Epidermal melanocyte (primary cell): ENCODE data around the gene PLA2G4F.

ENCODE experiments used
- DNase-seq: peaks from one replicate; pipeline ENCODE4 v3.0.0; 2011; ENCODE audit warnings: low spot score; ENCODE audit not compliant: insufficient read length

The PLA2G4F gene

GRCh38 chr15:42166225-42166940 is 9.9 kb upstream of the PLA2G4F start:
- no peak for DNase-seq

- no peak for DNase-seq
Observed at GRCh38 chr15:42165106-42165505, 8.7 kb upstream of the PLA2G4F start.

- DNase-seq, result no peak
Observed at GRCh38 chr15:42163947-42164550, 7.6 kb upstream of the PLA2G4F start.

GRCh38 chr15:42163291-42163690 is 6.9 kb upstream of the PLA2G4F start:
- no peak for DNase-seq

- DNase-seq, result no peak
Observed at GRCh38 chr15:42160136-42160535, 3.7 kb upstream of the PLA2G4F start.

GRCh38 chr15:42159381-42160015 is 3.1 kb upstream of the PLA2G4F start:
- DNase-seq, result no peak

- DNase-seq, result no peak
Observed at GRCh38 chr15:42158941-42159340, 2.5 kb upstream of the PLA2G4F start.

- DNase-seq, result no peak
Observed at GRCh38 chr15:42157981-42158765, 1.7 kb upstream of the PLA2G4F start.

GRCh38 chr15:42157381-42157780 is 945 bp upstream of the PLA2G4F start:
- DNase-seq, result no peak

GRCh38 chr15:42155546-42156242 is 742 bp downstream of the PLA2G4F start:
- no peak for DNase-seq

- DNase-seq, result no peak
Observed at GRCh38 chr15:42154956-42155355, 1.5 kb downstream of the PLA2G4F start.

GRCh38 chr15:42154212-42154941 is 2.1 kb downstream of the PLA2G4F start:
- DNase-seq, result no peak

- no peak for DNase-seq
Observed at GRCh38 chr15:42153874-42154211, 2.6 kb downstream of the PLA2G4F start.

GRCh38 chr15:42152921-42153698 is 3.3 kb downstream of the PLA2G4F start:
- no peak for DNase-seq

- no peak for DNase-seq
Observed at GRCh38 chr15:42152196-42152920, 4.1 kb downstream of the PLA2G4F start.

- DNase-seq, result no peak
Observed at GRCh38 chr15:42151736-42152135, 4.7 kb downstream of the PLA2G4F start.

GRCh38 chr15:42151141-42151561 is 5.3 kb downstream of the PLA2G4F start:
- DNase-seq, result no peak

- no peak for DNase-seq
Observed at GRCh38 chr15:42150219-42150970, 6.0 kb downstream of the PLA2G4F start.
